ENCODE data around the gene WDFY2.

Gene WDFY2

DNA sequence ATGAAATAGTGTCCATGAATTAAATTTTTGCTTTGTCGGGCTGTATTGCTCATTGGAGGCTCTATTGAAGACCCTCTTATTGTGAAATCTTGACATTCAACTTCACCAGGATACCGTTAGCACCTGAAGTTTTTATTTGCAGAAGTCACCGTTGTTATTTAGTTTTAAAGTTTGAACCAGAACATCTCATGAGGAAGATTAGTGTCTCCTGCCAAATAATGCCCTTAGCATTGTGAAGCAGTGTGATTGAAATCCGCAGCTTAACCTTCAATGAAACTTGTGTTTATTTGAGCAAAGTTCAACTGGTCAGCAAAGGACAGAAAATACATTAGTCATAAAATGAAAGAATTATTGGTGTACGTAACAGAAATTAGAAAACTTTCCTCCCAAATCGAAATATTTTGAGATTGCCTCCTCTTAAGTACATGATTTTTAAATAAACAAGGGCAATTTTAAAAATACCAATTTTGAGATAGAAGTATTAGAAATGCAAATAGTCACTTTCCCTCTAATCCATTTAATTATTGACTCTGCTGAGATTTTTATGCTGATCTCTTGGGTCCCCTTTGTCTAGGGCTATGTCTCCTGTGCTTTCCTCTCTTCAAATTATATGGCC, 84.4 kb downstream of the WDFY2 start:
- Histone ChIP-seq H4K20me1 (ENCODE audit: insufficient read depth, low read length) (no peaks in the 10 kb centered on the region), H3K4me1 (ENCODE audit: insufficient read depth, low read length) (no peaks in the 10 kb centered on the region), H3K9me3 (ENCODE audit: insufficient read depth, low read length, severe bottlenecking) (no peaks in the 10 kb centered on the region), H3K27me3 (ENCODE audit: insufficient read depth, low read length, poor library complexity) (no peaks in the 10 kb centered on the region), H3K4me2 (ENCODE audit: insufficient read depth, low read length) (no peak overlapping the region), H3K27ac (ENCODE audit: low read length) (no peak overlapping the region), H2AFZ (ENCODE audit: low read depth, low read length) (no peak overlapping the region), H3K4me3 (ENCODE audit: low read depth in 1 of 2, low read length in 2 of 2) (no peak overlapping the region), H3K36me3 (ENCODE audit: insufficient read depth, low read length) (no peaks in the 10 kb centered on the region), H3K9ac (ENCODE audit: low read depth, low read length) (no peak overlapping the region), H3K79me2 (ENCODE audit: insufficient read depth, low read length) (no peaks in the 10 kb centered on the region; the same call in 1 of the 2 replicates)
- TF ChIP-seq, protein P1, sequence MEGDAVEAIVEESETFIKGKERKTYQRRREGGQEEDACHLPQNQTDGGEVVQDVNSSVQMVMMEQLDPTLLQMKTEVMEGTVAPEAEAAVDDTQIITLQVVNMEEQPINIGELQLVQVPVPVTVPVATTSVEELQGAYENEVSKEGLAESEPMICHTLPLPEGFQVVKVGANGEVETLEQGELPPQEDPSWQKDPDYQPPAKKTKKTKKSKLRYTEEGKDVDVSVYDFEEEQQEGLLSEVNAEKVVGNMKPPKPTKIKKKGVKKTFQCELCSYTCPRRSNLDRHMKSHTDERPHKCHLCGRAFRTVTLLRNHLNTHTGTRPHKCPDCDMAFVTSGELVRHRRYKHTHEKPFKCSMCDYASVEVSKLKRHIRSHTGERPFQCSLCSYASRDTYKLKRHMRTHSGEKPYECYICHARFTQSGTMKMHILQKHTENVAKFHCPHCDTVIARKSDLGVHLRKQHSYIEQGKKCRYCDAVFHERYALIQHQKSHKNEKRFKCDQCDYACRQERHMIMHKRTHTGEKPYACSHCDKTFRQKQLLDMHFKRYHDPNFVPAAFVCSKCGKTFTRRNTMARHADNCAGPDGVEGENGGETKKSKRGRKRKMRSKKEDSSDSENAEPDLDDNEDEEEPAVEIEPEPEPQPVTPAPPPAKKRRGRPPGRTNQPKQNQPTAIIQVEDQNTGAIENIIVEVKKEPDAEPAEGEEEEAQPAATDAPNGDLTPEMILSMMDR (IDR thresholded peaks at IDR 0.05; ENCODE audit: borderline replicate concordance, extremely low read depth, low read length, poor library complexity, severe bottlenecking) = no peak
- no peak for TF ChIP-seq EZH2 (IDR thresholded peaks at IDR 0.05; ENCODE audit: borderline replicate concordance, low read depth, low read length, severe bottlenecking)
- no peak for ATAC-seq (ENCODE audit: insufficient read depth, low read depth)
- DNase-seq = no peak

DNA sequence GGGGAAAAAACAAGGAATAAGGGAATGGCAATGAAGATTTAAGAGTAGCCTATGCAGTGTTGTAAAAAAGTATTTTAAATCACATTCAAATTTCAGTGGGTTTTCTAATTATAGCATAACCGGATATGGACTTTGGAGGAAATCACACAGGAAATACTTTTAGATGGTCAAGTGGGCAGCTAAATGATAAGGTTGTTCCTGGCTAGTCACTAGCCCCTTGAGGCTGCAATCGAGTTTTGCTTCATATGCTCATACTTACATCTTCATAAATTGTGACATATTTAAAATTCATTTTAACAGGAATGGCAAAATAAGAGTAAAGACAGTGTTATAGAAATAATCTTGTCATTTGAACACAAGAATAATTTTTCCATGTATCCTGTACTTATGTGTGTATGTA, 88.9 kb downstream of the WDFY2 start:
- Histone ChIP-seq H3K36me3 (ENCODE audit: insufficient read depth, low read length) (no peaks in the 10 kb centered on the region), H3K27me3 (ENCODE audit: insufficient read depth, low read length, poor library complexity) (no peaks in the 10 kb centered on the region), H3K4me1 (ENCODE audit: insufficient read depth, low read length) (no peaks in the 10 kb centered on the region), H3K79me2 (ENCODE audit: insufficient read depth, low read length) (no peaks in the 10 kb centered on the region; the same call in 1 of the 2 replicates), H3K27ac (ENCODE audit: low read length) (no peak overlapping the region), H3K4me2 (ENCODE audit: insufficient read depth, low read length) (no peak overlapping the region), H2AFZ (ENCODE audit: low read depth, low read length) (no peak overlapping the region), H3K9ac (ENCODE audit: low read depth, low read length) (no peak overlapping the region), H3K9me3 (ENCODE audit: insufficient read depth, low read length, severe bottlenecking) (no peaks in the 10 kb centered on the region), H3K4me3 (ENCODE audit: low read depth in 1 of 2, low read length in 2 of 2) (no peak overlapping the region), H4K20me1 (ENCODE audit: insufficient read depth, low read length) (no peaks in the 10 kb centered on the region)
- ATAC-seq (ENCODE audit: insufficient read depth, low read depth) (no peak), DNase-seq (no peak)
- TF ChIP-seq, protein P1 (IDR thresholded peaks at IDR 0.05; ENCODE audit: borderline replicate concordance, extremely low read depth, low read length, poor library complexity, severe bottlenecking) = no peak
- no peak for TF ChIP-seq EZH2 (IDR thresholded peaks at IDR 0.05; ENCODE audit: borderline replicate concordance, low read depth, low read length, severe bottlenecking)

DNA sequence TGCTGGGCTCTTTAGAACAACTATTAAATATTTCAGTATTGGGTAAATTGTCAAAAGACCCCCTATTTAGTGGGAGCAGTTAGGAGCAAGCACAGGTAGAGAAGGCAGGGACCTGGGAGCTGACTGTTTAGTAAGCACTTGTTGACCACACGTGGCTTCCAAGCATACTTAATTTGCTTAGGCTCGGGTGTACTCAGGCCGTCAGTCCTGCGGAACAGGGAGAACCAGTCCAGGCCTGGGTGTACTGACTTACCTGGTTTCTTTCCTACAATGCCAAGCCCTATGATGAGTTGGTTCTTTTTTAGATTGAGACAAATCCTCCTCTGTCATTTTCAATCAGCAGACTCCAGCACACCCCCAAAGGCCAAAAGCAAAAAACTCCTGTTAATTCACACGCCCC, 90.0 kb downstream of the WDFY2 start:
- Histone ChIP-seq H3K36me3 (ENCODE audit: insufficient read depth, low read length) (no peaks in the 10 kb centered on the region), H3K79me2 (ENCODE audit: insufficient read depth, low read length) (no peaks in the 10 kb centered on the region; the same call in 1 of the 2 replicates), H3K9me3 (ENCODE audit: insufficient read depth, low read length, severe bottlenecking) (no peaks in the 10 kb centered on the region), H3K4me2 (ENCODE audit: insufficient read depth, low read length) (no peak overlapping the region), H3K4me1 (ENCODE audit: insufficient read depth, low read length) (no peaks in the 10 kb centered on the region), H3K27ac (ENCODE audit: low read length) (no peak overlapping the region), H3K4me3 (ENCODE audit: low read depth in 1 of 2, low read length in 2 of 2) (no peak overlapping the region), H3K27me3 (ENCODE audit: insufficient read depth, low read length, poor library complexity) (no peaks in the 10 kb centered on the region), H4K20me1 (ENCODE audit: insufficient read depth, low read length) (no peaks in the 10 kb centered on the region), H3K9ac (ENCODE audit: low read depth, low read length) (no peak overlapping the region), H2AFZ (ENCODE audit: low read depth, low read length) (no peak overlapping the region)
- DNase-seq (no peak), ATAC-seq (ENCODE audit: insufficient read depth, low read depth) (no peak)
- TF ChIP-seq, protein P1 (IDR thresholded peaks at IDR 0.05; ENCODE audit: borderline replicate concordance, extremely low read depth, low read length, poor library complexity, severe bottlenecking) = no peak
- TF ChIP-seq EZH2 (IDR thresholded peaks at IDR 0.05; ENCODE audit: borderline replicate concordance, low read depth, low read length, severe bottlenecking) = no peak
